PC-9 (cell line): Measurements from ENCODE around the gene TOMT. TPM values are rescaled to one million over a fixed set of nuclear protein-coding genes. Genes with fewer than 3 reads are reported as not detected.

Experiments
- BruUV-seq: library from RNA; stranded (reverse); fragments of 400-500 nt; replicated peaks from 2 replicates; lab custom pipeline; 2021; lab: Mats Ljungman, UMichigan
- CTCF ChIA-PET: fragments of 300-600 bp; sonication (Branson Sonifier 250); formaldehyde crosslinking; loops from one replicate; lab custom pipeline; 2022; ENCODE audit warnings: antibody characterized with exemption; lab: Charles Lee
- POLR2A ChIA-PET: fragments of 300-600 bp; sonication (Branson Sonifier 250); formaldehyde crosslinking; loops from one replicate; lab custom pipeline; 2022; ENCODE audit warnings: antibody characterized with exemption; ENCODE audit not compliant: unreplicated experiment; lab: Charles Lee
- DNase-seq, 2 experiments: peaks; one replicate each; pipeline versions ENCODE4 v3.0.0 to v3.0.0-alpha.2; 2015 to 2022; ENCODE audit warnings: mixed read lengths in 1 of 2
- H2AFZ ChIP-seq: fragments of 200-600 bp; sonication (generic); 2 replicates; pipeline ENCODE4 v1.8.1; 2017; ENCODE audit warnings: antibody characterized with exemption
- H3F3A ChIP-seq: fragments of 200-600 bp; sonication (generic); 2 replicates; pipeline ENCODE4 v1.8.1; 2017; ENCODE audit warnings: antibody characterized with exemption, mild to moderate bottlenecking, low read depth; ENCODE audit not compliant: insufficient read depth
- H3K27ac ChIP-seq: fragments of 200-600 bp; sonication (generic); 2 replicates; pipeline ENCODE4 v1.6.1; 2016; ENCODE audit warnings: mixed run types
- H3K27me3 ChIP-seq: fragments of 200-600 bp; sonication (generic); 2 replicates; pipeline ENCODE4 v1.6.1; 2016; ENCODE audit warnings: low read depth, mixed run types; ENCODE audit not compliant: insufficient read depth
- H3K36me3 ChIP-seq: fragments of 200-600 bp; sonication (generic); 2 replicates; pipeline ENCODE4 v1.6.1; 2016; ENCODE audit warnings: low read depth, mixed run types
- H3K4me1 ChIP-seq: fragments of 200-600 bp; sonication (generic); replicated peaks from 2 replicates; pipeline ENCODE4 v1.6.1; 2016; ENCODE audit warnings: mixed run types; ENCODE audit not compliant: insufficient read depth
- H3K4me2 ChIP-seq: fragments of 200-600 bp; sonication (generic); 2 replicates; pipeline ENCODE4 v1.6.1; 2017; ENCODE audit warnings: mixed run types
- H3K4me3 ChIP-seq: fragments of 200-600 bp; sonication (generic); 2 replicates; pipeline ENCODE4 v1.6.1; 2016; ENCODE audit warnings: mixed run types
- H3K79me2 ChIP-seq: fragments of 200-600 bp; sonication (generic); 2 replicates; pipeline ENCODE4 v1.6.1; 2017; ENCODE audit warnings: low read depth, mixed run types
- H3K9me2 ChIP-seq: fragments of 200-600 bp; sonication (generic); 2 replicates; pipeline ENCODE4 v1.8.1; 2017; ENCODE audit warnings: mild to moderate bottlenecking; ENCODE audit not compliant: insufficient read depth
- H3K9me3 ChIP-seq: fragments of 200-600 bp; sonication (generic); 2 replicates; pipeline ENCODE4 v1.8.1; 2016; ENCODE audit warnings: low read depth; ENCODE audit not compliant: insufficient read depth
- H4K20me1 ChIP-seq: fragments of 200-600 bp; sonication (generic); 2 replicates; pipeline ENCODE4 v1.8.1; 2017; ENCODE audit not compliant: insufficient read depth
- EZH2 ChIP-seq: fragments of 200-600 bp; sonication (generic); IDR thresholded peaks from 2 replicates; pipeline ENCODE4 v1.8.0; 2017; ENCODE audit warnings: antibody characterized with exemption, low read depth
- intact Hi-C: fragments of 100-400 bp; cut with micrococcal nuclease; formaldehyde crosslinking; loops from one replicate; pipeline ENCODE4 v1.10.0; 2022; ENCODE audit not compliant: unreplicated experiment
- total RNA-seq: library from RNA; stranded (reverse); gene quantifications from 2 replicates; pipeline ENCODE4 v1.2.3, GENCODE V29; 2021
- TF ChIP-seq, protein P1 (sequence below): fragments of 200-600 bp; sonication (generic); conservative IDR thresholded peaks from 2 replicates; pipeline ENCODE4 v1.6.1; 2017; ENCODE audit warnings: mixed run types, antibody characterized with exemption, mild to moderate bottlenecking, moderate library complexity

TOMT gene
- total RNA-seq, 1 experiment from 2014 or later = not detected

DNA sequence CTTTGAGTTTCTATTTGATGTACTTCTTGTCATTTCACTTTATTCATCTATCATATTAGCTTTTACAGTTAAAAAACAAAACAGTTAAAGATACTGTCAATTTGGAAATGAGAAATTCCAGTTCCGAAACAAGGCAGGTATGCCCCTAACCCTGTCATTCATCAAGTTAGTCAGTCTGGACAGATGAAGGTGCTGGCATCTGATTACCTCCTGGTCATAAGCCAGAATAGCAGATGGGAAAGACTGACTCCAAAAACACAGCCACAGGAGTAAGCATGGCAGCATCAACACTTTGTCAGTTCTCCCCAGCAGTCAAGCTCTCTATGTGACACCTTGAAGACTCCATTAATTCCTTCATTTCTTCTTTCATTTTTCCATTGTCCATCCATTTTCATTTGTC, 20.8 kb upstream of the TOMT start:
- Histone ChIP-seq H3K27ac (no peak overlapping the region), H3K4me1 (peaks cover 20% of the 10 kb centered on the region), H3K79me2 (peaks cover under 1% of the 10 kb centered on the region), H3F3A (peaks cover 29% of the 10 kb centered on the region), H3K4me3 (no peak overlapping the region), H3K4me2 (no peak overlapping the region), H4K20me1 (no peaks in the 10 kb centered on the region), H3K36me3 (0 out of 2 replicates have a peak, but pooled peaks cover 4% of the 10 kb centered on the region), H3K9me2 (no peaks in the 10 kb centered on the region), H3K27me3 (no peaks in the 10 kb centered on the region), H3K9me3 (no peaks in the 10 kb centered on the region), H2AFZ (no peak overlapping the region)
- intact Hi-C loops = loop anchor here (5.0 kb wide), 2 partner anchors 137 to 158 kb away; partner anchors contain the start of genes INPPL1, RNF121 and XNDC1N
- no TSS peak for BruUV-seq
- no peak for DNase-seq
- TF ChIP-seq, protein P1, sequence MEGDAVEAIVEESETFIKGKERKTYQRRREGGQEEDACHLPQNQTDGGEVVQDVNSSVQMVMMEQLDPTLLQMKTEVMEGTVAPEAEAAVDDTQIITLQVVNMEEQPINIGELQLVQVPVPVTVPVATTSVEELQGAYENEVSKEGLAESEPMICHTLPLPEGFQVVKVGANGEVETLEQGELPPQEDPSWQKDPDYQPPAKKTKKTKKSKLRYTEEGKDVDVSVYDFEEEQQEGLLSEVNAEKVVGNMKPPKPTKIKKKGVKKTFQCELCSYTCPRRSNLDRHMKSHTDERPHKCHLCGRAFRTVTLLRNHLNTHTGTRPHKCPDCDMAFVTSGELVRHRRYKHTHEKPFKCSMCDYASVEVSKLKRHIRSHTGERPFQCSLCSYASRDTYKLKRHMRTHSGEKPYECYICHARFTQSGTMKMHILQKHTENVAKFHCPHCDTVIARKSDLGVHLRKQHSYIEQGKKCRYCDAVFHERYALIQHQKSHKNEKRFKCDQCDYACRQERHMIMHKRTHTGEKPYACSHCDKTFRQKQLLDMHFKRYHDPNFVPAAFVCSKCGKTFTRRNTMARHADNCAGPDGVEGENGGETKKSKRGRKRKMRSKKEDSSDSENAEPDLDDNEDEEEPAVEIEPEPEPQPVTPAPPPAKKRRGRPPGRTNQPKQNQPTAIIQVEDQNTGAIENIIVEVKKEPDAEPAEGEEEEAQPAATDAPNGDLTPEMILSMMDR = no peak
- TF ChIP-seq EZH2 = no peak
- ChIA-PET POLR2A (interaction anchor here (0.6 kb wide), 1 partner anchor 15 kb away, joined by 3 read pairs; no protein-coding TSS in a partner anchor), CTCF (interaction anchor here (0.6 to 0.7 kb wide), 4 partner anchors 33 to 1991 kb away, joined by 3 to 6 read pairs (median 4); no protein-coding TSS in a partner anchor)

DNA sequence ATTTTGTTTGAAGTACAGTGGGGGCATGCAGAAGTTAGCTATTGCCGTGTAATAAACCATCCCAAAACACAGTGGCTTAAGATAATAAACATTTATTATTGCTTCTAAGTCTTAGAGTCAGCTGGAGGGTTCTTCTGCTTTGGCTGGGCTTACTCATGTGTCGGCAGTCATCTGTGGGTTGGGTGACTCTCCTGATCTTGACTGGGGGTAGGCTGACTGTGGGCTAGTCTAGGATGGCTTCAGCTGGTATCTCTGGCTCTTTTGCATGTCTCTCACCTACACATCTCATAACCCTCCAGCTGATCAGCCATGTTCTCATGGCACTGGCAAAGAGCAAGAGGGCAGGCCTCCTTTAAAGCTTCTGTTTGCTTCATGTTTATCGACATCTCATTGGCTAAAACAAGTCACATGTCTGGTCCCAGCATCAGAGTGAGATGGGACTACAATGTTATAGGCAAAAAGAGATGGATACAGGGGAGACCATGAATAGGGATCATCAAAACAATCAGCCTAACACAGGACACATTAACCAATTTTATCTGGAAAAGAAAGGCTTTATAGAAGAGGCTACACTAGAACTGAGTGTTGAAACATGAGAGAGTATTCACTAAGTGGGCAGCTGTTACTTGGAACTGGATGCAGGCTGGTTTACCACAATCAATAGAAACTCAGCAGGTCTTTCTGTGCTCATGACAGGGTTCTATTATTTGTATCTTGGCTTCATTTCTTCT, 19.9 kb upstream of the TOMT start:
- H3F3A ChIP-seq = peaks cover 29% of the 10 kb centered on the region
- no peak overlapping the region for H2AFZ ChIP-seq
- intact Hi-C loops = no loop called here
- POLR2A ChIA-PET = interaction anchor here (0.6 kb wide), 1 partner anchor 9 kb away, joined by 7 read pairs; no protein-coding TSS in a partner anchor
- TF ChIP-seq, protein P1 = no peak
- TF ChIP-seq EZH2 = no peak
- no peak for DNase-seq
- CTCF ChIA-PET = interaction anchor here (1.9 kb wide), 1 partner anchor 60 kb away, joined by 4 read pairs; no protein-coding TSS in a partner anchor
- H3K4me1 ChIP-seq = peaks cover 20% of the 10 kb centered on the region
- no peak overlapping the region for H3K27ac ChIP-seq
- BruUV-seq = no TSS peak
- H3K36me3 ChIP-seq = 0 out of 2 replicates have a peak, but pooled peaks cover 5% of the 10 kb centered on the region
- H4K20me1 ChIP-seq = no peaks in the 10 kb centered on the region
- H3K79me2 ChIP-seq = no peaks in the 10 kb centered on the region
- no peaks in the 10 kb centered on the region for H3K27me3 ChIP-seq
- H3K4me3 ChIP-seq = no peak overlapping the region
- no peak overlapping the region for H3K4me2 ChIP-seq
- no peaks in the 10 kb centered on the region for H3K9me3 ChIP-seq
- H3K9me2 ChIP-seq = no peaks in the 10 kb centered on the region

DNA sequence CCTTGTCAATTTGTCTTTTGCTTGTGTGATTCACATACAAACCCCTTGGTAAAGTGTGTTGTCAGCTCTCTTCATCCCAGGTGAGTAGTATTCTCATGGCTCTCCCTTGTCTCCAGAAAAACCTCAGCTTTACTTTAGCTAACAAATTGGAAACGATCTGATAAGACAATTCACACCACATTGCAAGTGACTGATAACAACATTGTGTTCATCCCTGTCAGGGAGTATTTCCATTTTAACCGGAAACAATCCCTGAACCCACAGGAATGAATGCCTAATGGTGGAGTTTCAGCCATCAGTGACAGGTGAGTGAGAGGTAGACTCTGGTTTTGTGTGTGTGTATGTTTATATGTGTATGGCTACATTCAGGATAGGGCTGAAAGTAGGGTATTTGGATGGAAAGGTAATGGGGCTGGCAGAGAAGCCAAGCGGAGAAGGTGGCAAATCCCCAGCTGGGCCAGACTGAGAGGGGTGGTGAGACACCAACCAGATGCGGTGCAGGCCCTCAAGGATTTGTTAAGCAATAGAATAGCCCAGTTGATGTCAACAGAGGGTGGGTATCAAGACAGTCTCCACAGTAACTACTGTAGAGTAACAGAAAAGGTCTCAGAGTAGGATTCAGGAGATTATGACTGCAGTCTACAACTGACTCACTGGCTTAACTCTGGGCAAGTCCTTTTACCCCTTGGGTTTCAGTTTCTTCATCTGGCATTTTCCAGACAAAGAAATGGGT, 17.5 kb upstream of the TOMT start:
- CTCF ChIA-PET = no interaction called here
- Histone ChIP-seq H3K9me3 (no peaks in the 10 kb centered on the region), H3K4me3 (no peak overlapping the region), H3F3A (peaks cover 18% of the 10 kb centered on the region; the same call in 1 of the 2 replicates), H3K27ac (no peak overlapping the region), H3K4me2 (no peak overlapping the region), H2AFZ (no peak overlapping the region), H3K27me3 (no peaks in the 10 kb centered on the region), H3K9me2 (no peaks in the 10 kb centered on the region), H3K79me2 (no peaks in the 10 kb centered on the region), H3K4me1 (no peaks in the 10 kb centered on the region), H4K20me1 (no peaks in the 10 kb centered on the region), H3K36me3 (0 out of 2 replicates have a peak, but pooled peaks cover 5% of the 10 kb centered on the region)
- intact Hi-C loops = no loop called here
- DNase-seq = no peak
- TF ChIP-seq, protein P1 = no peak
- no peak for TF ChIP-seq EZH2
- BruUV-seq = no TSS peak
- POLR2A ChIA-PET = no interaction called here
